Hindlimb muscle (tissue), 1 donor: ENCODE data around the gene UPK3BL1. TPM values are rescaled to one million over a fixed set of nuclear protein-coding genes. Genes with fewer than 3 reads are reported as not detected.
"Not testable (repeated sequence)": the region's sequence is repeated elsewhere in the genome, so short reads cannot be mapped to it uniquely, and the experiment has no call there.

Experiments used
- DNase-seq: peaks from one replicate; pipeline ENCODE4 v3.0.0-alpha.2; 2013
- polyA plus RNA-seq: library from polyadenylated mRNA; unstranded; fragments of 120-200 nt; gene quantifications from one replicate; pipeline ENCODE4 v1.2.1, GENCODE V29; 2013; ENCODE audit not compliant: insufficient read length

The UPK3BL1 gene
- polyA plus RNA-seq, 1 donor: 30.9 TPM

DNA sequence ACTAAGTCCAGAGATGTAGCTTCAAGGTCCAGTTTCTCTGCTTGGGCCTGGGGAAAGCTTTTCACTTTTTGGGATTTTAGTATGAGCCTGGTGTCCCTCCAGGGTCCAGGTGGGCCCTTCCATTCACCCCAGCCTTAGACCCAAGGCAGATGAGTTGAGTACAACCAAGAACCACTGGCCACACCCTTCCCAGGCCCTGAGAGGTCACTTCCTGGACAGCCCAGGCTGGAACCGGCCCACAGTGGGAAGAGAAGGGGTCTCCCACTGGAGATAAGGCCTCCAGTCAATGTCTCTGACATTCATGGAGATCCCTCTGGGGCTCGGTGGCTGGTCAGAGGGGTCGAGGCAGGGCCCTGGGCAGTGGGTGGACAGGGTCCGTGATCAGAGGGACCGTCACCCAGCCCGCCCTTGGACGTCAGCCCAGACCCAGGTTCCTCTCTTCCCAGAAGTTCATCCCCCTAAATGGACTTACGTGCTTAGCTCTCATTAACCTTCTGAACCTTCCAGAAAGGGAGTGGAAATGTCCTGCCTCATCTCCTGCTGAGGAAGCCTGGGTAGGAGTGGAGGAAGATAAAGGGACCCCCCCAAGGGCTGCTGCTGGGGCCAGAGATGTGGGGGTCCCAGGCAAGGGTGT lies 15.2 kb downstream of the UPK3BL1 start:
- not testable (repeated sequence) for DNase-seq

GRCh38 chr7:102618122-102618521 lies 24.5 kb downstream of the UPK3BL1 start:
- not testable (repeated sequence) for DNase-seq

DNA sequence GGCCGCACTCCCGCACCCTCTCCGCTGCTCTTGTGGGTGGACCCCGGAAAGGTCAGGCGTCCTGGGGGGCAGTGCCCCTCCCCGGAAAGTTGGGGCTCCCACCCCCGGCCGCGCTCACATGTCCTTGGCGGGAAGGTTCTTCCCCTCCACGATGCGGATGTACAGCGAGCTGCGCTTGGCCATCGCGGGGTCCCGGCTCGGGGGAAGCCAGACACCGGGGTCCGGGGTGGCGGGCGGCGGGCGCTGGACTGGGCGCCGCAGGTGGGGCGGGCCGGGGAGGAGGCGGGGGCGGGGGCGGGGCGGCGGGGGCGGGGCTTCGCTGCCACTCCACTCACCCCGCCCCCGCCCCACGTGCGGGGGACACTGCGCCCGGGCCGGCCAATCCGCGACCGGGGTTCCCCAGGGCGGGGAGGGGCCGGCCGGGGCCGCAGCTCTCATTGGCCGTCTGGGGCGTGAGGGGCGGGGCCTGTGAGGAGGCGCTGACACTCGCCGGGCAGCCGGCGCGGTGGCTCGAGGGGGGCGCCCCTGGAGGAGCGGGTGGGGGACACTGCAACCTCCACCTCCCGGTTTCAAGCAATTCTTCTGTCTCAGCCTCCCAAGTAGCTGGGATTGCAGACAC lies 26.0 kb downstream of the UPK3BL1 start, which contains the start of gene RASA4:
RASA4 (minus strand) TSS at position 250 of the 619 bp plus-strand sequence; CDS start at position 183, 67 bp downstream.
- peak; percentile 52 for DNase-seq

- not testable (repeated sequence) for DNase-seq
Measured at GRCh38 chr7:102615930-102616329, 26.7 kb downstream of the UPK3BL1 start.

- not testable (repeated sequence) for DNase-seq
Measured at GRCh38 chr7:102614873-102615272, 27.7 kb downstream of the UPK3BL1 start.

GRCh38 chr7:102614346-102614697 lies 28.3 kb downstream of the UPK3BL1 start:
- DNase-seq: not testable (repeated sequence)

DNA sequence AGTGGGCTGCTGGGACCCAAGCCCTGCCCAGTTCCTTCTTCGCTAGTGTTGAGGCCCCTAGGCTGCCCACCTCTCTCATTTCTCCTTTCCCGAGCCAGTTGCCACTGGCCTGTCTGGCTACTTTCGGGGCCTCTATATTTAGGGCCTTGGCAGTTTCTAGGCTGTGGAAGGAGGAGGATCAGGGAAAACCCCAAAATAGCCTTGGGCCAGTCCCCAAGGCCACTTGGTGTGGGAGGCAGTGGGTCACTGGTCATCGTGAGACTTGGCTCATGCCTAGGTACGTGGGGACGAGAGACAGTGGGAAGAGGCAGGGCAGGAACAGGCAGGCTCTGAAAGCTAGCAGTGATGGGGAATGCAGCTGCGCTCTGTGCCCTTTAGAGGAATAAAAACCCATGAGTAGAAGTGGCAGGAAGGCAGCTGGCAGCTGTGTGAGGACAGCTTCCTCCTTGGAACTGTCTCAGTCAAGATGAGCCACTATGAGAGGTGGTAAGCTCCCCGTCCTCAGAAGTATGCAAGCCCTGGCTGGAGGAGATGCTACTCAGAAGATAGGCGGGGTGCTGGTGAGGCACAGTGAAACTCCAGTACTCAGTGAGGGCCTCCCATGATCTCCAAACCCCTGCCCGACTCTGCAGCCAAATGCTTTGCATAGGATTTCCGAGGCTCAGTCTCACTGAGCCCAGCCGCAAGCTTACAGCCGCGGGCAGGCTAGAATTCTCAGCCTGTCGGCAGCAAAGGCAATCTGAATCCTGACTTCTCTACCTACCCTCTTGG lies 28.8 kb downstream of the UPK3BL1 start:
- DNase-seq: not testable (repeated sequence)

- DNase-seq: peak; percentile 63
Measured at GRCh38 chr7:102611675-102612325, 30.8 kb downstream of the UPK3BL1 start.

GRCh38 chr7:102611013-102611674 lies 31.4 kb downstream of the UPK3BL1 start:
- not testable (repeated sequence) for DNase-seq

GRCh38 chr7:102610441-102610840 lies 32.1 kb downstream of the UPK3BL1 start:
- not testable (repeated sequence) for DNase-seq

DNA sequence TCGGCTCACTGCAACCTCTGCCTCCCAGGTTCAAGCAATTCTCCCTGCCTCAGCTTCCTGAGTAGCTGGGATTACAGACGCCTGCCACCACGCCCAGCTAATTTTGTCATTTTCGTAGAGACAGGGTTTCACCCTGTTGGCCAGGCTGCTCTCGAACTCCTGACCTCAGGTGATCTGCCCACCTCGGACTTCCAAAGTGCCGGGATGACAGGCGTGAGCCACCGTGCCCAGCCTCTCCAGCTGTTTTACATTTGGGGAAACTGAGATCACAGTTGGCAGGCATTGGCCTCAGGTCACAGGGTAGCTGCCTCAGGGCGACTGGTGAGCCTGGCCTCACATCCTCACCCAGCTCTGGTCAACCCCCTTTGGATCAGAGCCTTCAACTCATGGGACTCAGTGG lies 32.9 kb downstream of the UPK3BL1 start:
- not testable (repeated sequence) for DNase-seq

GRCh38 chr7:102606848-102607247 lies 35.7 kb downstream of the UPK3BL1 start:
- DNase-seq: not testable (repeated sequence)

GRCh38 chr7:102604431-102605145 lies 38.0 kb downstream of the UPK3BL1 start:
- not testable (repeated sequence) for DNase-seq

GRCh38 chr7:102602317-102602716 lies 40.3 kb downstream of the UPK3BL1 start:
- DNase-seq: not testable (repeated sequence)

GRCh38 chr7:102599699-102600098 lies 42.9 kb downstream of the UPK3BL1 start:
- not testable (repeated sequence) for DNase-seq

DNA sequence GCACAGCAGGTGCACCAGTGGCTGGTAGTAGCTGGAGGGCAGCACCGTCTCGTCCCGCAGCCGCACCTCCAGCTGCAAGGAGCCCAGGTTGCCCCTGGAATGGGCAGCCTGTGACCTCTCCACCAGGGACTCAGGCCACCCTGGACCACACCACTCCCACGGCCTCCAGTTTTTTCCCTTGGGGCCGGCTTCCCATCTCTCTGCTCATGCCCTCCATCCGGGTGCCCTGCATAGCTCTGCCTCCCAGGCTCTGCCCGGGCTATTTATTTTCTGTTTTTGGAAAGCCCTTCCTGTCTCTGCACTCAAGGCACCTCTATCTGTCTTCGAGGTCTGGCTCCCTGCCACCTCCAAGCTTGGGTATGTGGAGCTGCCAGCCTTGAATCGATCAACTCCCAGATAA lies 46.6 kb downstream of the UPK3BL1 start:
- DNase-seq: not testable (repeated sequence)

GRCh38 chr7:102593637-102594334 lies 48.8 kb downstream of the UPK3BL1 start:
- not testable (repeated sequence) for DNase-seq

DNA sequence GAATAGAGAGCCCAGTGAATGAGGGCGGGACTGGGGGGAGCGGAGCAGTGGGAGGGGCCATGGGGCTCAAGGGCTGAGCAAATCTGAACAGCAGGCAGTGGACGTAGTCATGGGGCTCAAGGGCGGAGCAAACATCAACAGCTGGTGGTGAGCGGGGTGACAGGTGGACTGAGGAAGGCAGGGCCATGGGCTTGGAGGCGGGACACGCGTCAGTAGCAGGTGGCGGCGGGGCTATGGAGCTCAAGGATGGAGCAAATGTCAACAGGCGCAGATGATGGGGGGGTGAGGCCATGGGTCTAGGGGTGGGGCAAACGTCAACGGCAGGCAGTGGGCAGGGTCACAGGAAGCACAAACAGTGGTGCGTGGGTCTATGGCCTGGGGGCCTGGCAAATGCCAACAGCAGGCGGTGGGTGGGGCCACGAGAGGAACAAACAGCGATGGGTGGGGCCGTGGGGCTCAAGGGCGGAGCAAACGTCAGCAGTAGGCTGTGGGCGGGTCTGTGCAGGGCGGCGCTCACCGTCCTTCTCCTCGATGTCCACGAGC lies 50.0 kb downstream of the UPK3BL1 start:
- DNase-seq: not testable (repeated sequence)

- not testable (repeated sequence) for DNase-seq
Measured at GRCh38 chr7:102589857-102590256, 52.7 kb downstream of the UPK3BL1 start.
